ENCODE data around the gene MOBP.

Gene MOBP

GRCh38 chr3:39550354-39551051 lies 83.0 kb downstream of the MOBP start:
- Histone ChIP-seq H3K4me3 (ENCODE audit: low read depth in 1 of 2, low read length in 2 of 2) (no peak overlapping the region), H3K36me3 (ENCODE audit: control insufficient read depth in 1 of 2, insufficient read depth in 2 of 2, low read length in 2 of 2) (no peaks in the 10 kb centered on the region), H3K4me1 (ENCODE audit: control insufficient read depth in 1 of 2, insufficient read depth in 2 of 2, low read length in 2 of 2) (no peaks in the 10 kb centered on the region), H3K27ac (ENCODE audit: low read length) (no peak overlapping the region), H3K27me3 (ENCODE audit: low read depth, low read length) (no peaks in the 10 kb centered on the region), H3K9me3 (ENCODE audit: control insufficient read depth in 1 of 2, low read length in 2 of 2) (peaks cover 0 to 2% of the 10 kb centered on the region in 2 donors)
